Effector memory CD8-positive, alpha-beta T cell (primary cell): ENCODE measurements around the gene PRKX.
"Not testable (repeated sequence)": the region's sequence is repeated elsewhere in the genome, so short reads cannot be mapped to it uniquely, and the experiment has no call there.

ENCODE experiments used
- ATAC-seq: fragments of 150-1000 bp; cut with Tn5 transposase; replicated peaks from 2 replicates; pipeline ENCODE4 v1.10.0; 2021; ENCODE audit warnings: mild to moderate bottlenecking, moderate library complexity
- DNase-seq, 3 experiments: peaks; one replicate each; pipeline ENCODE4 v3.0.0; 2021
- H3K27ac Mint-ChIP-seq, 2 donors: one replicate each; pipeline ENCODE4 v1.8.0; 2022; ENCODE audit warnings: mild to moderate bottlenecking in 2 of 2, mixed read lengths in 2 of 2, moderate library complexity in 2 of 2
- H3K27me3 Mint-ChIP-seq, 2 donors: one replicate each; pipeline ENCODE4 v1.8.0; 2022; ENCODE audit warnings: mixed read lengths in 2 of 2
- H3K36me3 Mint-ChIP-seq: one replicate; pipeline ENCODE4 v1.8.0; 2022; ENCODE audit warnings: mild to moderate bottlenecking, moderate library complexity, mixed read lengths; ENCODE audit not compliant: insufficient read depth
- H3K4me1 Mint-ChIP-seq, 2 donors: one replicate each; pipeline ENCODE4 v1.8.0; 2022; ENCODE audit warnings: low read depth in 2 of 2, mixed read lengths in 2 of 2
- H3K4me3 Mint-ChIP-seq, 2 donors: one replicate each; pipeline ENCODE4 v1.8.0; 2022; ENCODE audit warnings: mild to moderate bottlenecking in 2 of 2, mixed read lengths in 2 of 2, moderate library complexity in 2 of 2
- H3K9me3 Mint-ChIP-seq, 2 donors: one replicate each; pipeline ENCODE4 v1.8.0; 2022; ENCODE audit warnings: mixed read lengths in 2 of 2

The PRKX gene

GRCh38 chrX:3701445-3701928 is 12.0 kb downstream of the PRKX start:
- not testable (repeated sequence) for H3K9me3 Mint-ChIP-seq, H3K27me3 Mint-ChIP-seq, DNase-seq, ATAC-seq
- H3K36me3 Mint-ChIP-seq: peaks cover 67% of the 10 kb centered on the region
- H3K4me1 Mint-ChIP-seq: peaks cover 16 to 19% of the 10 kb centered on the region in 2 donors
- H3K4me3 Mint-ChIP-seq: peak overlapping the region in 1 of 2 donors; percentile 45
- peak overlapping the region; percentile 90 to 97 for H3K27ac Mint-ChIP-seq

GRCh38 chrX:3699821-3700381 is 13.5 kb downstream of the PRKX start:
- Mint-ChIP-seq H3K4me1 (peaks cover 29 to 30% of the 10 kb centered on the region in 2 donors), H3K9me3 (no peaks in the 10 kb centered on the region), H3K4me3 (peak overlapping the region; percentile 74 to 84), H3K27me3 (no peaks in the 10 kb centered on the region), H3K27ac (peak overlapping the region; percentile 90 to 97), H3K36me3 (peaks cover 57% of the 10 kb centered on the region)
- DNase-seq (no peak), ATAC-seq (peak; percentile 45)

- peak; percentile 35 for ATAC-seq
- no peaks in the 10 kb centered on the region for H3K27me3 Mint-ChIP-seq
- peaks cover 33 to 40% of the 10 kb centered on the region in 2 donors for H3K4me1 Mint-ChIP-seq
Observed at GRCh38 chrX:3697701-3698279, 15.7 kb downstream of the PRKX start.

GRCh38 chrX:3697220-3697684 is 16.2 kb downstream of the PRKX start:
- H3K4me3 Mint-ChIP-seq: peak overlapping the region in 1 of 2 donors; percentile 74
- no peaks in the 10 kb centered on the region for H3K27me3 Mint-ChIP-seq
- peak overlapping the region in 1 of 2 donors; percentile 49 for H3K27ac Mint-ChIP-seq
- ATAC-seq (peak; percentile 41), DNase-seq (no peak)
- H3K36me3 Mint-ChIP-seq: peaks cover 46% of the 10 kb centered on the region
- H3K4me1 Mint-ChIP-seq: peaks cover 32 to 40% of the 10 kb centered on the region in 2 donors
- H3K9me3 Mint-ChIP-seq: no peaks in the 10 kb centered on the region

More at GRCh38 chrX:3697701-3698279, 15.7 kb downstream of the PRKX start:
- Mint-ChIP-seq H3K9me3 (no peaks in the 10 kb centered on the region), H3K36me3 (peaks cover 48% of the 10 kb centered on the region), H3K27ac (peak overlapping the region in 1 of 2 donors; percentile 49), H3K4me3 (peak overlapping the region in 1 of 2 donors; percentile 74)
- no peak for DNase-seq

- Mint-ChIP-seq H3K36me3 (peaks cover 46% of the 10 kb centered on the region), H3K4me1 (peaks cover 29 to 45% of the 10 kb centered on the region in 2 donors), H3K9me3 (peaks cover 0 to 3% of the 10 kb centered on the region in 2 donors), H3K4me3 (peak overlapping the region in 1 of 2 donors; percentile 51), H3K27ac (peak overlapping the region; percentile 4 to 90), H3K27me3 (no peaks in the 10 kb centered on the region)
- ATAC-seq: no peak
- DNase-seq: no peak
Observed at GRCh38 chrX:3695536-3695935, 17.9 kb downstream of the PRKX start.

- Mint-ChIP-seq H3K27ac (no peak overlapping the region), H3K9me3 (peaks cover 0 to 3% of the 10 kb centered on the region in 2 donors), H3K36me3 (peaks cover 29% of the 10 kb centered on the region), H3K4me1 (peaks cover 21 to 27% of the 10 kb centered on the region in 2 donors), H3K27me3 (no peaks in the 10 kb centered on the region), H3K4me3 (no peak overlapping the region)
- DNase-seq: no peak
- no peak for ATAC-seq
Observed at GRCh38 chrX:3690140-3690539, 23.3 kb downstream of the PRKX start.

GRCh38 chrX:3683236-3683635 is 30.2 kb downstream of the PRKX start:
- not testable (repeated sequence) for H3K4me3 Mint-ChIP-seq, H3K27me3 Mint-ChIP-seq, ATAC-seq, H3K27ac Mint-ChIP-seq, DNase-seq, H3K9me3 Mint-ChIP-seq
- Mint-ChIP-seq H3K36me3 (peaks cover 37% of the 10 kb centered on the region), H3K4me1 (peaks cover 19 to 26% of the 10 kb centered on the region in 2 donors)

GRCh38 chrX:3680459-3680858 is 33.0 kb downstream of the PRKX start:
- Mint-ChIP-seq H3K9me3 (no peaks in the 10 kb centered on the region), H3K27ac (no peak overlapping the region), H3K27me3 (no peaks in the 10 kb centered on the region), H3K4me1 (peaks cover 21 to 47% of the 10 kb centered on the region in 2 donors), H3K36me3 (peaks cover 39% of the 10 kb centered on the region), H3K4me3 (no peak overlapping the region)
- DNase-seq: no peak
- no peak for ATAC-seq

GRCh38 chrX:3679669-3680068 is 33.8 kb downstream of the PRKX start:
- Mint-ChIP-seq H3K36me3 (peaks cover 39% of the 10 kb centered on the region), H3K27me3 (no peaks in the 10 kb centered on the region), H3K27ac (peak overlapping the region in 1 of 2 donors; percentile 15), H3K4me3 (no peak overlapping the region), H3K9me3 (no peaks in the 10 kb centered on the region), H3K4me1 (peaks cover 18 to 47% of the 10 kb centered on the region in 2 donors)
- ATAC-seq (no peak), DNase-seq (no peak)

GRCh38 chrX:3678328-3678727 is 35.1 kb downstream of the PRKX start:
- H3K4me3 Mint-ChIP-seq: no peak overlapping the region
- ATAC-seq (no peak), DNase-seq (no peak)
- H3K9me3 Mint-ChIP-seq: no peaks in the 10 kb centered on the region
- peaks cover 47% of the 10 kb centered on the region for H3K36me3 Mint-ChIP-seq
- peak overlapping the region in 1 of 2 donors; percentile 75 for H3K27ac Mint-ChIP-seq
- H3K4me1 Mint-ChIP-seq: peaks cover 18 to 49% of the 10 kb centered on the region in 2 donors
- no peaks in the 10 kb centered on the region for H3K27me3 Mint-ChIP-seq

GRCh38 chrX:3674881-3675280 is 38.6 kb downstream of the PRKX start:
- Mint-ChIP-seq H3K27ac (peak overlapping the region in 1 of 2 donors; percentile 71), H3K36me3 (peaks cover 44% of the 10 kb centered on the region)

GRCh38 chrX:3669841-3670475 is 43.5 kb downstream of the PRKX start:
- Mint-ChIP-seq H3K27me3 (no peaks in the 10 kb centered on the region), H3K9me3 (no peaks in the 10 kb centered on the region), H3K36me3 (peaks cover 51% of the 10 kb centered on the region), H3K4me1 (peaks cover 6 to 9% of the 10 kb centered on the region in 2 donors), H3K4me3 (no peak overlapping the region), H3K27ac (peak overlapping the region; percentile 2 to 85)
- ATAC-seq: no peak
- no peak for DNase-seq

More at GRCh38 chrX:3674881-3675280, 38.6 kb downstream of the PRKX start:
- ATAC-seq (no peak), DNase-seq (no peak)
- H3K27me3 Mint-ChIP-seq: no peaks in the 10 kb centered on the region
- H3K9me3 Mint-ChIP-seq: no peaks in the 10 kb centered on the region
- H3K4me1 Mint-ChIP-seq: peaks cover 18 to 46% of the 10 kb centered on the region in 2 donors
- no peak overlapping the region for H3K4me3 Mint-ChIP-seq

- H3K4me1 Mint-ChIP-seq: peaks cover 3 to 7% of the 10 kb centered on the region in 2 donors
- DNase-seq (no peak), ATAC-seq (no peak)
- no peaks in the 10 kb centered on the region for H3K27me3 Mint-ChIP-seq
- no peaks in the 10 kb centered on the region for H3K9me3 Mint-ChIP-seq
- H3K27ac Mint-ChIP-seq: peak overlapping the region in 1 of 2 donors; percentile 88
- H3K36me3 Mint-ChIP-seq: peaks cover 41% of the 10 kb centered on the region
- no peak overlapping the region for H3K4me3 Mint-ChIP-seq
Observed at GRCh38 chrX:3666975-3667374, 46.5 kb downstream of the PRKX start.
